ENCODE data around the gene SDCCAG8. TPM values are rescaled to one million over a fixed set of nuclear protein-coding genes. Genes with fewer than 3 reads are reported as not detected.

Gene SDCCAG8
- polyA plus RNA-seq, 2 of the 4 experiments (the other 2 are of a cell fraction) = 48.8 to 64.8 TPM

DNA sequence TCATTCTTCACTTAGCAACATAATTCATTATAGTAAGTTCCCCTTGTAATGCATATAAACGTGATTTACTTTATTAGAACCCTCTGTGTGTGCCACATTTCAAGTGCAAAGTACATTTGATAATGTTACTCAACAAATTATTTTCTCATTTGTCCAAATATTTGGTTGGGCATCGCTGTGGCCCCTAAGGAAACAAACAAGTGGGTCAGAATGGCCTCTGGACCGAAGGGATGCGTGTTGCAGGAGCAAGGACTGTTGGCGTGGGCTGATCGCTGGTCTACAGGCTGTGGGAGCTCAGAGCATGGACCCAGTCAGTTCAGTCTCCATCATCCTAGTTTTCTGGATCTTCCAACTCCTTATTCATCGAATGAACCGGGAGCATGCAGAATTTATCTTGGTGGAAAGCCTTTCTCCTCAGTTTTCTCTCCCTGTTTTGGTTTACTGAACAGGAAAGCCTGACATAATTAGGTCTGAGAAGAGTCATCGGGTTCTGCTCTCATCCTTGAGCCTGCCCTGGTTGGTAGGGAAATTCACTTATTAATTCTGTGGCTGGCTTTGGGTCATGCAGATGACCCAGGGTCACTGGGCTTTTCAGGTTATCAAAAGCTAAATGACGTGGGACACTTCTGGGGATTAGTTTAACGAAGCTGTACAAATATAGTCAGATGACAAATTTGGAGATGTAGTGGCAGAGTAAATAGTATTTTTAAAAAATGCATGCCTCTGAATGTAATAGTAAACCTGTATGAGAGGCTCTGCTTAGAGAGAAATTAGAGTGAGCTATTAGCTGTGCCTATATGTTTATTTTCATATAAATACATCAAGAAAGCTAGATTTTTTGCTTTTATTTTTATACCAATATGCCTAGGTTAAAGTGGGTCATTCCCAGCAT is 200.2 kb downstream of the SDCCAG8 start:
- no peak overlapping the region for H3K27ac ChIP-seq
- ChIA-PET POLR2A (no interaction called here), CTCF (interaction anchor here (0.6 to 0.7 kb wide), 2 partner anchors 20 to 844 kb away, joined by 3 to 4 read pairs; no protein-coding TSS in a partner anchor)
- 86% methylated on average over 11 of the region's 11 CpGs for WGBS (ENCODE audit: missing lambda C conversion rate)
- no peak for TF ChIP-seq ZNF302 (CRISPR knock-in tag; IDR thresholded peaks at IDR 0.05)
- no peak overlapping the region for H3K4me2 ChIP-seq
- ATAC-seq (no peak), DNase-seq (ENCODE audit: low read depth in 1 of 2, low spot score in 1 of 2) (no peak), FAIRE-seq (no peak)
- no peaks in the 10 kb centered on the region for H3K9me3 ChIP-seq
- no peak overlapping the region for H3K4me3 ChIP-seq
- H3K4me1 ChIP-seq = no peaks in the 10 kb centered on the region

DNA sequence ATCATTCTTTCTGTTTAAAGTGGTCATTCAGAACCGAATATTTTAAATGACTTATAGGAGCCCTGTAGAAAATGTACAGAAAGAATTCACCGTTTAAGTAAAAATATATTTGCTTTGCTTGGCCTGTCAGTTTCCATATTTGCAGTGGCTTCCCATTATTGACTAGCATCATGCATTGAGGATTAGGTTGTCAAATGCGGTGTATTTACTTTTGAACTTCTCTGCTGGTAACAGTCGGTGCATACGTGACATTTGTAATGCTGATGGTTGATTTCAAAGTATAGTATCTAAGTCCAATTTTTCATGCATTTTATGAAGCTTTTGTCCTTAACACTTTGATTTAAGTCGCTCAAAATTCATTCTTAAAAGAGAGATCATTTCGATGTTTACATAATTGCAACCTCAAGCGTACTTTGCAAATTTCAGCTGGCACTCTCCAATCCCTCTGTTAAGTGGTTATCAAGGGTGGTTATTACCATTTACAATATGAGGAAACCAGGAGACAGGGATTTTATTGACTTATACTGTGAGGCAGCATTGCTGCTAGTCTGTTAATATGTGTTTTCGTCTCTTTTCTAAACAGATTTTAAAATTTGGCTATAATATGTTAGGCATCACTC is 201.6 kb downstream of the SDCCAG8 start:
- CTCF ChIA-PET = no interaction called here

More for the DNA sequence above, 201.6 kb downstream of the SDCCAG8 start:
- TF ChIP-seq, protein P1, sequence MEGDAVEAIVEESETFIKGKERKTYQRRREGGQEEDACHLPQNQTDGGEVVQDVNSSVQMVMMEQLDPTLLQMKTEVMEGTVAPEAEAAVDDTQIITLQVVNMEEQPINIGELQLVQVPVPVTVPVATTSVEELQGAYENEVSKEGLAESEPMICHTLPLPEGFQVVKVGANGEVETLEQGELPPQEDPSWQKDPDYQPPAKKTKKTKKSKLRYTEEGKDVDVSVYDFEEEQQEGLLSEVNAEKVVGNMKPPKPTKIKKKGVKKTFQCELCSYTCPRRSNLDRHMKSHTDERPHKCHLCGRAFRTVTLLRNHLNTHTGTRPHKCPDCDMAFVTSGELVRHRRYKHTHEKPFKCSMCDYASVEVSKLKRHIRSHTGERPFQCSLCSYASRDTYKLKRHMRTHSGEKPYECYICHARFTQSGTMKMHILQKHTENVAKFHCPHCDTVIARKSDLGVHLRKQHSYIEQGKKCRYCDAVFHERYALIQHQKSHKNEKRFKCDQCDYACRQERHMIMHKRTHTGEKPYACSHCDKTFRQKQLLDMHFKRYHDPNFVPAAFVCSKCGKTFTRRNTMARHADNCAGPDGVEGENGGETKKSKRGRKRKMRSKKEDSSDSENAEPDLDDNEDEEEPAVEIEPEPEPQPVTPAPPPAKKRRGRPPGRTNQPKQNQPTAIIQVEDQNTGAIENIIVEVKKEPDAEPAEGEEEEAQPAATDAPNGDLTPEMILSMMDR (IDR thresholded peaks at IDR 0.05) = no peak
- no peak for TF ChIP-seq HDAC2 (IDR thresholded peaks at IDR 0.05)
- TF ChIP-seq FOSL2 (IDR thresholded peaks at IDR 0.05) = no peak
- TF ChIP-seq FOSL2 (CRISPR knock-in tag; IDR thresholded peaks at IDR 0.05) = no peak
- TF ChIP-seq RFX5 (IDR thresholded peaks at IDR 0.05) = no peak
- no peak for TF ChIP-seq CHD4 (IDR thresholded peaks at IDR 0.05; ENCODE audit: borderline replicate concordance)
- no peak for TF ChIP-seq ZNF302 (CRISPR knock-in tag; IDR thresholded peaks at IDR 0.05)
- TF ChIP-seq NPAS2 (CRISPR knock-in tag; IDR thresholded peaks at IDR 0.05; ENCODE audit: borderline replicate concordance) = no peak
- no peak for TF ChIP-seq CBX2 (IDR thresholded peaks at IDR 0.05; ENCODE audit: borderline replicate concordance, low read depth)
- TF ChIP-seq RNF2 (IDR thresholded peaks at IDR 0.05; ENCODE audit: borderline replicate concordance, low read depth) = no peak
- TF ChIP-seq BCL3 (IDR thresholded peaks at IDR 0.05) = no peak
- TF ChIP-seq FOXS1 (CRISPR knock-in tag; IDR thresholded peaks at IDR 0.05) = no peak
- no peak for TF ChIP-seq HMGXB4 (CRISPR knock-in tag; IDR thresholded peaks at IDR 0.05; ENCODE audit: borderline replicate concordance)
- TF ChIP-seq PHF8 (IDR thresholded peaks at IDR 0.05; ENCODE audit: borderline replicate concordance, low read depth) = no peak
- no peak for TF ChIP-seq ZSCAN20 (CRISPR knock-in tag; IDR thresholded peaks at IDR 0.05)
- TF ChIP-seq HOXB13 (CRISPR knock-in tag; IDR thresholded peaks at IDR 0.05; ENCODE audit: low read depth) = no peak
- TF ChIP-seq RAD21 (conservative IDR thresholded peaks at IDR 0.05 in 1 of 2, IDR thresholded peaks at IDR 0.05 in 1 of 2) = no peak
- TF ChIP-seq CEBPB (IDR thresholded peaks at IDR 0.05) = no peak
- TF ChIP-seq TFCP2L1 (CRISPR knock-in tag; IDR thresholded peaks at IDR 0.05) = no peak
- TF ChIP-seq MYC (IDR thresholded peaks at IDR 0.05; ENCODE audit: borderline replicate concordance, low read length) = no peak
- H3K4me3 ChIP-seq = no peak overlapping the region
- no peaks in the 10 kb centered on the region for H3K9me3 ChIP-seq
- no peaks in the 10 kb centered on the region for H3K4me1 ChIP-seq
- H3K27ac ChIP-seq = no peak overlapping the region
- POLR2A ChIA-PET = no interaction called here
- ATAC-seq (no peak), DNase-seq (ENCODE audit: low read depth in 1 of 2, low spot score in 1 of 2) (no peak), FAIRE-seq (no peak)
- WGBS (ENCODE audit: missing lambda C conversion rate) = 89% methylated on average over 9 of the region's 9 CpGs
- no peak overlapping the region for H3K4me2 ChIP-seq

All from A549 (cell line).